AG04449 (cell line): Measurements from ENCODE around the gene MAST4.

ENCODE experiments used
- CTCF ChIA-PET: fragments of 350-600 bp; formaldehyde crosslinking; extraction: SDS; loops from one replicate; lab custom pipeline; 2021; ENCODE audit warnings: antibody characterized with exemption; lab: Yijun Ruan, JAX
- POLR2A ChIA-PET: fragments of 400-600, 350-600 bp; formaldehyde crosslinking; extraction: SDS; loops from one replicate; lab custom pipeline; 2020; ENCODE audit warnings: antibody characterized with exemption, inconsistent platforms; lab: Yijun Ruan, JAX
- DNase-seq: peaks from one replicate; pipeline ENCODE4 v3.0.0-alpha.2; 2010; ENCODE audit warnings: low read depth, low spot score
- H3K4me3 ChIP-seq: 2 replicates; pipeline ENCODE4 v1.5.1; 2011; ENCODE audit warnings: low read depth, mild to moderate bottlenecking, control low read depth, low read length
- TF ChIP-seq, protein P1 (sequence below): IDR thresholded peaks from one replicate; pipeline ENCODE4 v1.5.1; 2011; ENCODE audit warnings: mild to moderate bottlenecking, moderate library complexity, low read length, control low read depth, inconsistent platforms; ENCODE audit not compliant: insufficient read depth; ENCODE audit errors: missing control alignments

Gene MAST4

DNA sequence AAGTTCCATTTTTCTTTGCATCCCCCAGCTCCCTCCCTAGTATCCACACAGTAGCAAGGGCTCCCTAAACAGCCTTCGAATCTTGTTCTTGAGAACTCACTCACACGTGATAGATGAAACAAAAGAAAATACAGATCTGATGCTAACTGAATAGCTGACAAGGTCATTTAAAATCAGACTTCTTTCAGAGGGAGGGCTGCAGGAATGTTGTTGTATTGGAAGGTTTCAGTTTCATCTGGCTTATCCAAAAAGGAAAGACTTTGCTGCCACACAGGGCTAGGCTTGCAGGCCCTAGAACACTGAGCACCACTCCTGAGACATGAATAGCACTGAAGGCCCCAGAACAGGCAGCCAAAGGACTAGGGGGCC, 597.2 kb downstream of the MAST4 start:
- H3K4me3 ChIP-seq, result no peak overlapping the region
- no peak for DNase-seq
- ChIA-PET CTCF (interaction anchor here (1.3 kb wide), 1 partner anchor 29 kb away, joined by 3 read pairs; no protein-coding TSS in a partner anchor), POLR2A (no interaction called here)
- TF ChIP-seq, protein P1, sequence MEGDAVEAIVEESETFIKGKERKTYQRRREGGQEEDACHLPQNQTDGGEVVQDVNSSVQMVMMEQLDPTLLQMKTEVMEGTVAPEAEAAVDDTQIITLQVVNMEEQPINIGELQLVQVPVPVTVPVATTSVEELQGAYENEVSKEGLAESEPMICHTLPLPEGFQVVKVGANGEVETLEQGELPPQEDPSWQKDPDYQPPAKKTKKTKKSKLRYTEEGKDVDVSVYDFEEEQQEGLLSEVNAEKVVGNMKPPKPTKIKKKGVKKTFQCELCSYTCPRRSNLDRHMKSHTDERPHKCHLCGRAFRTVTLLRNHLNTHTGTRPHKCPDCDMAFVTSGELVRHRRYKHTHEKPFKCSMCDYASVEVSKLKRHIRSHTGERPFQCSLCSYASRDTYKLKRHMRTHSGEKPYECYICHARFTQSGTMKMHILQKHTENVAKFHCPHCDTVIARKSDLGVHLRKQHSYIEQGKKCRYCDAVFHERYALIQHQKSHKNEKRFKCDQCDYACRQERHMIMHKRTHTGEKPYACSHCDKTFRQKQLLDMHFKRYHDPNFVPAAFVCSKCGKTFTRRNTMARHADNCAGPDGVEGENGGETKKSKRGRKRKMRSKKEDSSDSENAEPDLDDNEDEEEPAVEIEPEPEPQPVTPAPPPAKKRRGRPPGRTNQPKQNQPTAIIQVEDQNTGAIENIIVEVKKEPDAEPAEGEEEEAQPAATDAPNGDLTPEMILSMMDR, result no peak

DNA sequence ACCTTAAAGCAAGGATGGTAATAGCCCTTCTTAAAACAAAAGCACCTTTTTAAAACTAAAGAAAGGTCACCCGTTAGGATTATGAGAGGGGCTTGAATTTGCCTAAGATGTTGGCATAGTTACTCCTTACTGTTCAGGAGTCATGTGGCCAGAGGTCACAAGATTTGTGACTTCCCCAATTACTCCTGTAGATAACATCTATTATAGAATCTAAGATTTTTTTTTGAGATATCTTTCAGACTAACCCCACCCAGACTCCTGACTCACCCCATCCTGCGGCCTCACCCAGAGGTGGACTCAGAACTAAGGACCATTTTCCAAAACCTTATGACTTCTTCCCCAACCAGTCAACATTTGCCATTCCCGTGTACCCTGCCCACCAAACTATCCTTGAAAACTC, 598.0 kb downstream of the MAST4 start:
- TF ChIP-seq, protein P1, result no peak
- CTCF ChIA-PET, result interaction anchor here (1.3 kb wide), 1 partner anchor 30 kb away, joined by 3 read pairs; no protein-coding TSS in a partner anchor
- DNase-seq, result no peak
- no peak overlapping the region for H3K4me3 ChIP-seq
- POLR2A ChIA-PET, result no interaction called here

DNA sequence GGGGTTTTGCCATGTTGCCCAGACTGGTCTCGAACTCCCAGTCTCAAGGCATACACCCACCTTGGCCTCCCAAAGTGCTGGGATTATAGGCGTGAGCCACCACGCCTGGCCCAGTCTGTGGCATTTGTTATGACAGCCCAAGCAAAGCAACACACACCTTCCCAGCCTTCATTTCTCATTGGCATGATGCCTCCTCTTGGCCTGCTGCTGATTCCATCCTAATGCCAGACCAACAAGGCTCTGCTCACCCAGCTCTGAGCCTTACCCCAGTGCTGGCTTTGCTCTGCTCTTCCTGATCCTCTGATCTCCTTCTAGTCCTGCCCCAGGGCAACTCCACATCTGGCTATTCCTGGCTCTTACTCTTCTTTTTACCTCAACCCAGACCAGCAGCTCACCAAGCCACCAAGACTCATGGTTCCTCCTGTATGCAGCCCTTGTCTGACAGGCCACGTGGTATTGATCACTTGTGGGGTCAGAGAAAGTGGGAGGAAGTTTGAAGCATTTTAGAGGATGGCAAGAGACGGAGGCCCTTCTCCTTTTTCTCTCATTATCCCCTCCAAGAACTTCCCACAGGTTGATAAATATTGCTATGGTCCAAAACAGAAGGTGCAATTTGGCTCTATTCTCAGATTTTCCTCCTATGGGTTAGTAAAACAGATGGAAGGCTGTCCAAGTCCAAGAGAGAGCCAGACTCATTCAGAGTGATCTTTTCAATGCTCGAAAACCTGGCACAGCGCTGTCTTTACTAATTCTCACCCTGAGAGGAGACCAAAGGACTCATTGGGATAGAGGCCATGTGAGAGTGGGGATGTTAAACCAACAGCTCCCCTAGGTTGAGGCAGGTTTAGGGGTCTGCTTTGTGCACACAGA, 599.4 kb downstream of the MAST4 start:
- no peak for DNase-seq
- H3K4me3 ChIP-seq, result no peak overlapping the region
- ChIA-PET POLR2A (no interaction called here), CTCF (interaction anchor here (1.1 kb wide), 1 partner anchor 12 kb away, joined by 3 read pairs; no protein-coding TSS in a partner anchor)
- TF ChIP-seq, protein P1, result no peak

DNA sequence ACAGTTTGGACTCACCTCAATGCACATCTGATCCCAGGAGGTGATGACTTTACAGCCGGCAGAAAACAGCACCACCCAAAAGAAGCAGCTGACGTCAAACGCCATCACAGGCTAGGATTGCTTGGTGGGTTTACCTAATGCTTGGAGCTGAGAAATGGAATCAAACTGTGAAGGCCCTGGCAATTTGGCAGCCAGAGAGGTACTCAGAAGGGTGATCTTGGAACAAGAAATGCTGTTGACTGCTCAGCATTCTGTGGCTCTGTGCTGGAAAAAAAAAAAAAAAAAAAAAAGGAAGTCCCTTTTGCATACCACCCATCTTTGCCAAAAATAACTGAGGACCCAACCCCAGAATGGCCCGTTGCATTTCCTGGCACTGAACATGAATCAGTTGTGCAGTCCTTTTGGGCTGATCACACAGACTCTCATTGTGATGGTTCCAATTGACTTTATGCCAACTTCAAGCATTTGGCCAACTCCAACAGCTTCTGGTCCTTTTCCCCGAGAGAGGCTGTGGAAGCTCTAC, 600.4 kb downstream of the MAST4 start, which contains the start of gene CD180:
TSS of gene CD180 (minus strand) at position 263 of the 523 bp plus-strand sequence. CDS start at position 105, 158 bp downstream.
- DNase-seq, result no peak
- CTCF ChIA-PET, result interaction anchor here (1.1 kb wide), 1 partner anchor 12 kb away, joined by 3 read pairs; no protein-coding TSS in a partner anchor
- no peak within 1 kb of the TSS for H3K4me3 ChIP-seq
- POLR2A ChIA-PET, result no interaction called here
- TF ChIP-seq, protein P1, result no peak

DNA sequence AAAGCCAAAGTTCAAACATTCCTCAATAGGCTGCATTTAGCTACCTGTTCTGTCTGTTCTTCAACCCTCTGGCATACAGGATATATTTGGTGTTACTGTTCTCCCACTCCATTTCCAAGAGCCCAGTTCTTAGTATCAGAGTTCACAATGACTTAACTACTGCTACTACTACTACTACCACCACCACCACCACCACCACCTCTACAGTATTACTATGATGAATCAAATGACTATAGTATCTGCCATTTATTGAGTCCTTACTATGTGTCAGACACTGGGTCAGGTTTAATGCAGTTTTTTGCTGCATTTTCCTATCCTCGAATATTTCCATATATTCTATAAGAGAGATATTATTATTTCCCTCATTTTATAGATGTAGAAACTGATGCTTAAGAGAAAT, 601.3 kb downstream of the MAST4 start:
- no peak overlapping the region for H3K4me3 ChIP-seq
- ChIA-PET CTCF (interaction anchor here (1.1 kb wide), 1 partner anchor 11 kb away, joined by 3 read pairs; no protein-coding TSS in a partner anchor), POLR2A (no interaction called here)
- TF ChIP-seq, protein P1, result no peak
- DNase-seq, result no peak

DNA sequence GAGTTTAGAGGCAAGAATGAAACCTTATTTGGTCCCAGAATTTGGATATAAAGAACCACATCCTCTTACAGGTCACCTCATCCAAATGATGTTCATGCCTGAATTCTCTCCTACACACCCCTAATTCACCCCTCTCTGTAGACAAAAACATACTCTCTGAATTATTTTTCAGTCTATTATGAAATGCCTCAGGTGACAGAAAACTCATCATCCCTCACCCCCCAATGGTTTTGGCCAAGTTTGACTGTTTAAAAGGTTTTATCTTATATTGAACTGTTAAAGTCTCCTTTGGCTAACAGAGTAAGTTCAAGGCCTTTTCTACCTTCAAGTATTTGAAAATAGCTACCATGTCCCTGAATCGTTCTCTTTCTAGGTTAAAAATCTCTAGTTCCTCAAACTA, 602.7 kb downstream of the MAST4 start:
- no peak for DNase-seq
- CTCF ChIA-PET, result interaction anchor here (0.7 to 1.5 kb wide), 3 partner anchors 10 to 893 kb away, joined by 3 read pairs; no protein-coding TSS in a partner anchor
- H3K4me3 ChIP-seq, result no peak overlapping the region
- TF ChIP-seq, protein P1, result no peak
- POLR2A ChIA-PET, result no interaction called here
